Cerebellar nuclear complex (tissue), 1 donor: ENCODE measurements around the gene NME1.
"Not testable (repeated sequence)": the region's sequence is repeated elsewhere in the genome, so short reads cannot be mapped to it uniquely, and the experiment has no call there.

Experiments used
- DNase-seq, 2 experiments: peaks; one replicate each; lab custom pipeline; 2025; lab: John Stamatoyannopoulos, UW

The NME1 gene

DNA sequence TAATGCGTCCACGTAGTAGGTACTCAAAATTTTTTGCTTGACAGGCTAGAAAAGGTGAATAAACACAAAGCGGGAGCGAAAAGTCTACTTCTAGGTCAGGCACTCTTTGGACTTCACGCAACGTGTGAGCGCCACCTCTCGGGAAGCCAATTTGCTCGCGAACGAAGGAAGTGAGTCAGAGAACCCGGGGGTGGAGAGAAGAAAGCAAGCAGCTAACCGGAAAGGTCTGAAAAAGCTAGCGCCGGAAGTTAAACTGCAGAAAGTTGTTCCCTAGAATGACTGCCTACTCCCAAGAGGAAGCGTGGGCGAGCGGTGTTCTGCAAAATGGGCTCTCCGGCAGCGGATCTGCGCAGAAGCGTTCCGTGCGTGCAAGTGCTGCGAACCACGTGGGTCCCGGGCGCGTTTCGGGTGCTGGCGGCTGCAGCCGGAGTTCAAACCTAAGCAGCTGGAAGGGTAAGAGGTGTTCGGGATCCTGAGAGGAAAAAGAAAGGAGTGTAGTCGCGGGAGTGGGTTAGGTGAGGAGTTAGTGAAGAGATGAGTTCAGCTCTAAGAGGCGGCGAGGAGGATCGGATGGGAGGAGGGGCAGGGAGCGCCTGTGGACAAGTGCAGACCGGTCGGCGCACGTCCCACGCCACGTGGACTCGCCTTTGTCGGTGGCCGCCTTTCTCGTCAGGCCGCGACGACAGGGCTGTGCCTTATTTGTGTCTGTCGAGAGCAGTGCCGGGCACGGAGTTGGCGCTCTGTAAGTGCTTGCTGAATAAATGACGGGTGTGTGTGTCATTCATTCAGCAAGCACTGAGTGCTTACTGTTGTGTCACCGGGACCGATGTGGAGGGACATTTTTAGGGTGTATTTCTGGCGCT lies at the start of gene NME1:
Gene NME1 (plus strand): TSS at position 350 of the 863 bp plus-strand sequence. CDS start 2,096 bp downstream, outside the sequence.
- DNase-seq: peak; percentile 91 to 94

DNA sequence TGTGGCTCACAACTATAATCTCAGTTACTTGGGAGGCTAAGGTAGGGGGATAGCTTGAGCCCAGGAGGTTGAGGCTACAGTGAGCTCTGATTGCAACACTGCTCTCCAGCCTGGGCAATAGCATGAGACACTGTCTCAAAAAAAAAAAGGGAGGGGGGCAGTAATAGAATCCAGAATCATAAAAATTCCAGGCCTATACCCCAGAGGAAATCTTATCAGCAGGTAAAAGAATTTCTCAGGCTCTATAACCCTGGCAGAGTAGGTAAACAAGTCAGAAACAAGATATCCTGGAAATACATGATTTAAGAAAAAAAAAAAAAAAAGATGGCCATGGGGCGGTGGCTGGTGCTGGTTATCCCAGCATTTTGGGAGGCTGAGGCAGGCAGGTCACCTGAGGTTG lies 45.6 kb upstream of the NME1 start:
- DNase-seq: no peak

DNA sequence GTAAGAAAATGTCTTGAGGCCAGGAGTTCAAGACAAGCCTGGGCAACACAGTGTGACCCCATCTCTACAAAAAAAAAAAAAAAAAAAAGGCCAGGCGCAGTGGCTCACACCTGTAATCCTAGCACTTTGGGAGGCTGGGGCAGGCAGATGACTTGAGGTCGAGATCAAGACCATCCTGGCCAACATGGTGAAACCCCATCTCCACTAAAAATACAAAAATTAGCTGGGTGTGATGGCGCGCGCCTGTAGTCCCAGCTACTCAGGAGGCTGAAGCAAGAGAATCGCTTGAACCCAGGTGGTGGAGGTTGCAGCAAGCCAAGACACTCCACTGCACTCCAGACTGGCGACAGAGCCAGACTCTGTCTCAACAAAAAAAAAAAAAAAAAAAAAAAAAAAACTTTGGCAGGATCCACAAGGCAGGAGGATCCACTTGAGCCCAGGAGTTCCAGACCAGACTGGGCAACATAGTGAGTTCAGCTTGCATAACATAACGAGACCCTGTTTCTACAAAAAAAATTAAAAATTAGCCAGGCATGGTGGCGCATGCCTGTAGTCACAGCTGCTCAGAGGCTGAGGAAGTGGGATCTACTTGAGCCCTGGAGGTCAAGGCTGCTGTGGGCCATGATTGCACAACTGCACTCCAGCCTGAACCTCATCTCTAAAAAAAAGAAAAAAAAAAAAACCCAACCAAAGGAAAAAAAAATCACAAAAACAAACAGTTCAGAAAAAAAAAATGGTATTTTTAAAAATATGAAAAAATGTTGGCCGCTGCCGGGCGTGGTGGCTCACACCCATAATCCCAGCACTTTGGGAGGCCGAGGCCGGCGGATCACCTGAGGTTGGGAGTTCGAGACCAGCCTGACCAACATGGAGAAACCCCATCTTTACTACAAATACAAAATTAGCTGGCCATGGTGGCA lies 40.8 kb upstream of the NME1 start:
- not testable (repeated sequence) for DNase-seq

DNA sequence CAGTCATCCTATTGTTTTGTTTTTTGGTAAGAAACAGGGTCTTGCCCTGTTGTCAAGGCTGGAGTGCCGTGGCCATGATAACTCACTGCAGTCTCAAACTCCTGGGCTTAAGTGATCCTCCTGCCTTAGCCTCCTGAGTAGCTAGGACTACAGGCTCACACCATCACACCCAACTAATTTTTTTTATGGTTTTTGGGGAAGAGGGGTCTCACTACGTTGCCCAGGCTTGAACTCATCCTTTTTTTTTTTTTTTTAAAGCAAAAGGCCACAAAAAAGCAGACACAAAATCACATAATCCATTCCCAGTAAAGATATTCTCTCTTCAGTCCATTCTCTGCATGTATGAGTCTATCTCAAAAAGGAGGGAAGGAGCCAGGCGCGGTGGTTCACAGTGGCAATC lies 38.2 kb upstream of the NME1 start:
- no peak for DNase-seq

DNA sequence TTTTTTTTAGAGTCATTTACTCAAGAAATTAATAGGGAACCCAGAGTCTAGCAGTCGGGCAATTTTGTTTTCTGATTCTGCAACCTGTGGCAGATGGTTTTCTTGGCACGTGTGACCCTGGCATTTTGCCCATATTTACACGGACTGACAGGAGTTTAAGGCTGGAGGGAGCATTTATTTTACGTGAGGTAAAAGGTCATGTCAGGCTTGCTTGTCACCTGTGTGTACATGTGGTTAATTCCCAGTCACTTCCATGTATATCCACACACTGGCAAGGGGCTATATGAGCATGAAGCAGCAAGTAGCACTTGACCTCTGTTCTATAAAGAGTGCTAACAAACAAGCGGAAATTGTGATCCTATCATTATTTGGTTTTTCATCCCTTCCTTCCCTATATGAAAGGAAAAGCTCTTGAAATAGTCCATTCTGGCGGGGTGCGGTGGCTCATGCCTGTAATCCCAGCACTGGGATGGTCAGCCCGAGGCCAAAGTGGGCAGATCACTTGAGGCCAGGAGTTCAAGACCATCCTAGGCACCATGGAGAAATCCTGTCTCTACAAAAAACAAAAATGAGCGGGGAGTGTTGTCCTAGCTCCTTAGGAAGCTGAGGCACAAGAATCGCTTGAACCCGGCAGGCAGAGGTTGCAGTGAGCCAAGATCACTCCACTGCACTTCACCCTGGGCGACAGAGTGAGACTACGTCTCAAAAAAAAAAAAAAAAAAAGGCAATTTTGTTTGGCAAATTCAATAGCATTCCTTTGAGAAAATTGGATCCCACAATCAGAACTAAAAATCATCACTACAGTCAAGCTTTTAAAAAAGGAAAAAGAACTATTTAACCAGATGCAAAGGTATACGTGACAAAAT lies 34.8 kb upstream of the NME1 start:
- DNase-seq: peak in 1 of 2 experiments; percentile 57

- DNase-seq: no peak
Observed at GRCh38 chr17:51119415-51120356, 33.7 kb upstream of the NME1 start.

GRCh38 chr17:51120357-51120738 lies 33.0 kb upstream of the NME1 start:
- DNase-seq: no peak

DNA sequence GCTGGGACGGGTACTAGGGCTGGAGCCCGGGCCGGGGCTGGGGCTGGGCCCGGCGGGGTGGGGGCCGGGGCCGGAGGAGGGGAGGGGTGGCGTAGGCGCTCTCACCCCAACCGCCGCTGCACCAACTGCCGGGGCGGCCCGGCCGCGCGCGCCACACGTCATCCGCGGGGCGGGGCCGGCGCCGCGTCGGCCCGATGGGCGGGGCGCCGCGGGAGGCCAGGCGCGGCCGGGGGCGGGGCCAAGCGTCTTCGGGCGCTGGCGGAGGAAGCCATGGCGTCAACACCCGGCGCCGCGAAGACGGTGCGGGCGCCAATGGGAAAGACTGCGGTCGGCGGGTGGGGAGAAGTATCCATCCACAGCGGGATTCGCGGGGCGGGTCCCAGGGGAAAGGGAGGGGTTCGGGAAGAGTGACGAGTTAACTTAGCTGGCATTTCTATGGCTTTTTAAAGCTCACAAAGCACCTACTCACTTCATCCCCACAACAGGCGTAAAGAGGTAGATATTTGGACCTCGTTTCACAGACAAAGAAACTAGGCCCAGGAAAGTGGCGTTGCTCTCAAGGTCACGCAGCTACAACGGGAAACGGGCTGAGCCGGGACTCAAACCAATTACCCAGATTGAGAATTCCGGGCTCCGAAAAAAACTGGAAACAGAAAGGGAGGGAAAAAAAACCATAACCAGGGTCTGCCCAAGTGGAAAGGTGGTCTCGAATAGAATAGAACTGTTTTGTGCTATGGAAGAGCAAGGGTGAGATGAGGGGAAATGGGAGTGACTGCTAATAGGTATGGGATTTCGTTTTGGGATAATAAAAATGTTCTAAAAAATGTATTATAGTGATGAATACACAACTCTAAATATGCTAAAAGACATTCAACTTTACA lies 32.4 kb upstream of the NME1 start, which contains the start of gene SPAG9:
Gene SPAG9 (minus strand): TSS at position 130 of the 881 bp plus-strand sequence. CDS start 212 bp downstream, outside the sequence.
- DNase-seq: peak in 1 of 2 experiments; percentile 41

- no peak for DNase-seq
Observed at GRCh38 chr17:51121620-51122472, 31.5 kb upstream of the NME1 start.

- not testable (repeated sequence) for DNase-seq
Observed at GRCh38 chr17:51122473-51123115, 30.8 kb upstream of the NME1 start.

GRCh38 chr17:51124640-51125503 lies 28.5 kb upstream of the NME1 start:
- DNase-seq: no peak

- no peak for DNase-seq
Observed at GRCh38 chr17:51128076-51128475, 25.3 kb upstream of the NME1 start.

- DNase-seq: no peak
Observed at GRCh38 chr17:51132964-51133319, 20.4 kb upstream of the NME1 start.

DNA sequence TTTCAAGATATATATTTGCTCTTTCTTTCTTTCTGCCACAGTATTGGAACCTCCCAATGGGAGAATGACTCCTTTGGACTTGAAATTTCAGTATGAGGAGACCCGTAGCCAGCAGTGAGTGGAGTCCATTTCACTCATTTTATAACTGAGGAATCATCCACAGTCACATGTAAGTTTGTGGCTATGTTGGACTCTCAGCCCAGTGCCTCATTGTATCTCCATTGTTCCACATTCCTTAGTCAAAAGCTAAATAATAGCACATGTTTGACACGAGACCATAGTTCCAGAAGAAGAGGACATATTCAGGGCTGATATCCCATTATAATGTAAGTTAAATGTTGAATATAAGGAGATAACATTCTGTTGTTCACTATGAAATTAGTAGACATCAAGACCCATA lies 20.0 kb upstream of the NME1 start:
- no peak for DNase-seq

DNA sequence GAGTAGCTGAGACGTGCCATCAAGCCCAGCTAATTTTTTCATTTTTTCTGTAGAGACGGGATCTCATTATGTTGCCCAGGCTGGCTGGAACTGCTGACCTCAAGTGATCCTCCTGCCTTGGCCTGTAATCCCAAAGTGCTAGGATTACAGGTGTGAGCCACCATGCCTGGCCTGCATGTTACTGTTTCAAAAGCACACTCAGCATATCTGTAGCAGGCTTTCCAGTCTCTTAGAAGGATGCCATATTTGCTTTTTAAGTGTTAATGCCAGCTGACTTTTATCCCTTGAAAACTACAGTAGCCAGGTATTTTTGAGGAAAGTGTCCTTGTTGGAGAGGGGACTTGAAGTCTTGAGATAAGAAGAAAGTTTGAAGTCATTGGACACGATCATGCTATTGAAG lies 17.4 kb upstream of the NME1 start:
- no peak for DNase-seq

GRCh38 chr17:51142597-51142996 lies 10.8 kb upstream of the NME1 start:
- no peak for DNase-seq
